NOMO-1 treated with dmso at 0.1 percent for 144 hours (cell line): Measurements from ENCODE around the gene YEATS2.

Experiments
- DNase-seq: peaks from one replicate; lab custom pipeline; 2025; ENCODE audit not compliant: unreplicated experiment; lab: John Stamatoyannopoulos, UW

Gene YEATS2

GRCh38 chr3:183828538-183828870 is 130.9 kb downstream of the YEATS2 start:
- no peak for DNase-seq

- DNase-seq: no peak
Observed at GRCh38 chr3:183829466-183829865, 131.9 kb downstream of the YEATS2 start.

- DNase-seq: no peak
Observed at GRCh38 chr3:183830187-183830586, 132.6 kb downstream of the YEATS2 start.

GRCh38 chr3:183833516-183833915 is 135.9 kb downstream of the YEATS2 start:
- no peak for DNase-seq

GRCh38 chr3:183837390-183837789 is 139.8 kb downstream of the YEATS2 start:
- no peak for DNase-seq

- no peak for DNase-seq
Observed at GRCh38 chr3:183837894-183838293, 140.3 kb downstream of the YEATS2 start.

GRCh38 chr3:183839751-183840150 is 142.2 kb downstream of the YEATS2 start:
- no peak for DNase-seq

GRCh38 chr3:183844606-183845005 is 147.0 kb downstream of the YEATS2 start:
- DNase-seq: no peak

GRCh38 chr3:183845090-183845489 is 147.5 kb downstream of the YEATS2 start:
- no peak for DNase-seq

GRCh38 chr3:183845608-183846288 is 148.2 kb downstream of the YEATS2 start:
- no peak for DNase-seq

GRCh38 chr3:183854318-183855035 is 156.9 kb downstream of the YEATS2 start:
- peak; percentile 28 for DNase-seq

GRCh38 chr3:183857863-183858262 is 160.3 kb downstream of the YEATS2 start:
- DNase-seq: no peak
